HG03565 (cell line): ENCODE measurements around the gene FRMD8.
"Not testable (repeated sequence)": the region's sequence is repeated elsewhere in the genome, so short reads cannot be mapped to it uniquely, and the experiment has no call there.

Source experiments
- ATAC-seq: cut with Tn5 transposase; IDR thresholded peaks from one replicate; pipeline ENCODE4 v1.9.1; 2021; ENCODE audit warnings: mild to moderate bottlenecking, moderate library complexity; ENCODE audit not compliant: unreplicated experiment

The FRMD8 gene

DNA sequence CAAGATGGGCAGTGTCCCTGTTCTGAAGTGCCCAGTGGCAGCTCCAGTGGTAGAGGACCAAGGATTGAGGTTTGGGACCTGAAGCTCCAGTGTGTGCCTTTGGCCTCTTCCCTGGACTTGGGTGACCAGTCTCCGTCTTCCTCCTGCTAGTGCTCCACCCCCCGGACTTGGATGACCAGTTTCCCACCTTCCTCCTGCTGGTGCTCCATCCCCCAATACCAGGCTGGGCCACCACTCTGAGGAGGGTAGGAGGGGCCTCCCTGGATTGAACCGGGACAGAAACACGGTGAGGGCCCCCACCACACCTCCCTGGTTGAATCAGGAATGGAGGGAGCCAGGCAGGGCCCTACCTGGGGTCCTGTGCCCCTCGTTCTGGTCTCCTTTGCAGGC, 25.2 kb downstream of the FRMD8 start:
- no peak for ATAC-seq

DNA sequence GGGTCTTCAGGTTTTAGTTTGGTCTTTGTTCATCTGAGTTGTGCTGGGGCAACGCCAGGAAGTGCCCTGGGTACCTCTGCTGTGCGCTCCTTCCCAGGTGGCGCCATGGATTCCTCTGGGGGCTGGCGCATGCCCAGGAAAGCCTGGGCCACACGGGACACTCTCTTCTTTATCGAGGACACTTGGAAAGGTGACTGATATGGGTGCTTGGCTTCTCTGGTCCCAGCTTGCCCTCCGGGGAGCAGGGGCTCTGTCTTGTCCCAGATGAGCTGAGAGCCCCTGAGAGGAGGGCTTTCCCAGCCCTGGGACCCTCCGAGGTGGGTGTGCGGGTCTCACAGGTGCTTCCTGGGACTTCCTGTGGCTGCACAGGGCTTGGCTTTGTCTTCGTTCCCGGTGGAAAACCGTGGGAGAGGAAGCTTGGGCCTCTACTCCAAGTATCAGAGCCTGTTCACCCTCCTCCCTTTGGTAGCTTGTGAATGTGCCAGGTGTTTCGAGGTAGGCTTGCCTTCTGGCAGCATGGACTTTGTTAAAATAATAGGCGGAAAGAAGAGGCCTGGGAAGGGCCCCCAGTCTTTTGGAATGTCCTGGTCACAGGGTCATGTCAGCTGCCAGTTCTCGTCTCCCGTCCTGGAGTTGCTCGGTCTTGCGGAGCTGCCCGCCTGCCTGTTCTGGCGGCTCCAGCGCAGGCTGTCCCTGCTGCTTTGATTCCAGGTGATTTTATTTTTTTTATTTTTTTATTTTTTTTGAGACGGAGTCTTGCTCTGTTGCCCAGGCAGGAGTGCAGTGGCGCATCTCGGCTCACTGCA, 26.0 kb downstream of the FRMD8 start:
- ATAC-seq: no peak

DNA sequence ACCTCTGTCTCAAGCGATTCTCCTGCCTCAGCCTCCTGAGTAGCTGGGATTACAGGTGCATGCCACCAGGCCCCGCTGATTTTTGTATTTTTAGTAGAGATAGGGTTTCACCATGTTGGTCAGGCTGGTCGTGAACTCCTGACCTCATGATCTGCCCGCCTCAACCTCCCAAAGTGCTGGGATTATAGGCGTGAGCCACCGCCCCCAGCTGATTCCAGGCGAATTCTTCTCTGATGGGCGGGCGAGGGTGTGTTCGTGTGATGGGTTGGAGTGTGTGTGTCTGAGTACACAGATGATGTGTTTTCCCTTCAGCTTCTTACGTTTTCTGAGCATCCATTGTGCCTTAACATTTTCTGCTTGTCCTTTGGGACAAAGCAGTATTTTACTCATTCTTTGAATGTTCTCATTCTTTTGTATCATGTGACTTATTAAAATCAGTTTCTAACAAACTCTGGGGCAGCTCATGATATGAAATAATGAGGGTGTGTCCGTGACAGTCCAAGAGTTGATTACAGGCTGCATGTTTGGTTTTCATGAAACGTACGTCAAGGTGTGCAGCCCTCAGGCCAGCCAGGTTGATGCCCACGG, 26.7 kb downstream of the FRMD8 start:
- ATAC-seq: not testable (repeated sequence)

DNA sequence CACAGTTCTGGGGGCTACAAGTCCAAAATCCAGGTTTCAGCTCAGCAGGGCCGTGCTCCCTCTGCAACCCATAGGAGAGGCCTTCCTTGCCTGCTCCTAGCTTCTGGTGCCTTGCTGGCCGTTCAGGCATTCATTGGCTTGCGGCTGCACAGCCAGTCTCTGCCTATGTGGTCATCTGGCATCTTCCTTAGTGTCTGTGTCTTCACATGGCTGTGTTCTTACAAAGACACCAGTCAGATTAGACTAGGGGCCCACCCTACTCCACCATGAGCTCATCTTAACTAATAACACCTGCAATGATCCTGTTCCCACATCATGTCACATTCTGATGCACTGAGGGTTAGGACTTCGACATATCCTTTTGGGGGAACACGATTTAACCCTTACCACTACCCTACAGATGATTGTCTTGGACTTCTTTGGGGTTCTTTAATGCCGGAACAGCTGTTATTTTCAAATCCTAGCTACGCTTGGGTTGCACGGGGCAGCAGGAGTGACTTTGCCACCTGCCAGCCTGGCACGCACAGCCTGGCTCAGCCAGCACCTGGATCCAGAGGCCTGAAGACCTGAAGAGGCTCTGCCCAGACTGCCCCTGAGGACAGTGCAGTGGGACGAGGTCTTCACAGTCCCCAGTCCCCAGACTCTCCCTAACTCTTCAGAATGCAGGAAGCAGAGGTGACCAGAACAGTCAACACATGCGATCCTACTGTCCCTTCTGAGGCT, 28.5 kb downstream of the FRMD8 start:
- no peak for ATAC-seq

DNA sequence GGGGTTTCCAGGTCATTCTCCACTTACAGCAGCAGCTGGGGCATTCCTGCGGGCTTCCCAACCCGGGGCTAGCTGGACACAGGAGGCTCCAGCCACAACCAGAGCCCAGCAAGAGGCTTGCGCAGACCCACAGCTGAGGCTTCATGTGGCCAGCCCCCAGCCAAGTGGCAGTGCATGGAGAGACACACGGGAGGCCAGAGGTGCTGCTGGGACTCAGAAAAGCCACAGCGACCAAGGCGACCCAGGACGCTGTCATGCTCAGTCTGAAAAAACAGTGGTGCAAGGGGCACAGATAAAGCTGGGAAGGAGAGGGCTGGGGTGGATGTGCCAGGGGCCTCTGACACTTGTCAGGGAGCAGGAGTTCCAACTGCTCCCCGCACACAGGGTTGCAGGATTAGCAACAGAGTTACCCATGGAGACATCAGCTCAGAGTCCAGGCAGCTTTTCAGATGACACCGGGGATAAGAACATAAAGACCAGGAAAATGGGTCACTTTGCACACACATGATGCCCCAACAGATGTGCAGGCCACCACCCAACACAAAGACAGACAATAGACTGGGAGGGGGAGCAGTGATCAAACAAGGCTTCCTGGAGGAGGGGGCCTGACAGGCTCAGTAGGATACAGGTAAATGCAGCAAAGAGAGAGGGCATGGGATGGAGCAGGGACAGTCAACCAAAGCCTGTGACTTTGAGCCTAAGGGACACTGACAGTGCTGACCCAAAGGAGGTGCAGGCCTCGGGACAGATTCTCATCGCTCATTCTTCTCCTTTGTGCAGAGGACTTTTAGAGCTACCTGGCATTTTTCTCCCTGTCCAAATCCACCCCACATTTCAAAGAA, 29.3 kb downstream of the FRMD8 start:
- no peak for ATAC-seq

DNA sequence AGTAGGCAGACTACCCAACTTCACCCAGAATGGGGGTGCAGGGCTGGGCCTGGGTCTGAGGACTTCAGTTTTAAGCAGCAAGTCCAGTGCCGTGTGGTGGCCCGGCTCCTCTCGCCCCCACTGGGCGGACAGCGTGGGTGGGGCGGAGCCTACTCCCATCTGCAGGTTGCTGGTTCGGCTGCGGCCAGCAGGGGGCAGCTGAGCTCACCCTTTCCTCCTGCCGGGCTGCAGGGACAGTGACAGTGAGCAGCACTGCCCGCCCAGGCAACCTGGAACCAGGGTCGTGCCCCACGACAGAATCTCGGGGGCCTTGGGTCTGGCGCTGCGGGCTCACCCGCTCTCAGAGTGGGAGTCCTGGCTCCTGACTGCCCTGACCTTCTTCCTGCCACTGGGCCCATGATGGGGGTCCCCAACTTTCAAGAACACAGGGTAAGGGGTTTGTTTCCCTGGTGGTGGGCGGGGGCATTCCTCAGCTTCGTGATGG, 29.9 kb downstream of the FRMD8 start:
- ATAC-seq: peak; percentile 29

DNA sequence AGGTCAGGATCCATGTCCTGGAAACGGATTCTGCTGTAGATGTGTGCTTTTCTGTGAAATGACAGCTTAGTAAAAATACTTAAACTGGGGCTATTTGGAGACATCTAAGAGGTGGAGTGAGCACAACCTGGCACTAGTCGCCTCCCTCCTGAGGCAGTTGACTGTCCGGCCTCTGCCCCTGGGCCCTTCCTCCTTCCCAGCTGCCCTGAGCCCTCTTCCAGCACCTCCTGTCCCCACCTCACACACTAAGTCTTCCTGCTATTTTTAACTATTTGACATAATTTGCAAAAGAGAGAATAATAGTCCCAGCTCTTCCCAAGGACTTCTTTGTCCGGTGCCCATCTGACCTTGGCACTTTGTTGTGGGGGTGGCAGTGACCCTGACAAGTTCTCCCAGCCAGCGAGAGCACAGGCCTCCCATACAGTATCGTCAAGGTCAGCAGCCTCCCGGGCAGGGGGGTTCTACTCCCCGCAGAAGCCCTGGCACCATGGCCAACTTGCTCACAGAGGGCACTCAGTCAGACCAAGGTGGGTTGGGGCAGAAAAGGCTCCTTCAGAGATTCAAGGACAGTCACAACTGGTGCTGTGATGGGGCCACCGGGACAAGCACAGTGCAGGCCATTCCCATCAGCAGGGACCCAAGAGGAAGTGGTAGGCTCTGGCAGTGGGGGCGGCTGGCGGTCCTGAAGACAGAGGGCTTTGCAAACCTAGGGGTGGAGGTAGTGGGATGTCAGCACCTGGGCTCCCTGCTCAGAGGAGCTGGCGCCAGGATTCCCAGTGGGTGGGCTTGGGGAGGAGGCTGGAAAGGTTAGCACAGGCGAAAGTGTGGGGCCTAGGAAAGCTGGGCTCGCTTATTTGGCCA, 30.6 kb downstream of the FRMD8 start:
- ATAC-seq: no peak

DNA sequence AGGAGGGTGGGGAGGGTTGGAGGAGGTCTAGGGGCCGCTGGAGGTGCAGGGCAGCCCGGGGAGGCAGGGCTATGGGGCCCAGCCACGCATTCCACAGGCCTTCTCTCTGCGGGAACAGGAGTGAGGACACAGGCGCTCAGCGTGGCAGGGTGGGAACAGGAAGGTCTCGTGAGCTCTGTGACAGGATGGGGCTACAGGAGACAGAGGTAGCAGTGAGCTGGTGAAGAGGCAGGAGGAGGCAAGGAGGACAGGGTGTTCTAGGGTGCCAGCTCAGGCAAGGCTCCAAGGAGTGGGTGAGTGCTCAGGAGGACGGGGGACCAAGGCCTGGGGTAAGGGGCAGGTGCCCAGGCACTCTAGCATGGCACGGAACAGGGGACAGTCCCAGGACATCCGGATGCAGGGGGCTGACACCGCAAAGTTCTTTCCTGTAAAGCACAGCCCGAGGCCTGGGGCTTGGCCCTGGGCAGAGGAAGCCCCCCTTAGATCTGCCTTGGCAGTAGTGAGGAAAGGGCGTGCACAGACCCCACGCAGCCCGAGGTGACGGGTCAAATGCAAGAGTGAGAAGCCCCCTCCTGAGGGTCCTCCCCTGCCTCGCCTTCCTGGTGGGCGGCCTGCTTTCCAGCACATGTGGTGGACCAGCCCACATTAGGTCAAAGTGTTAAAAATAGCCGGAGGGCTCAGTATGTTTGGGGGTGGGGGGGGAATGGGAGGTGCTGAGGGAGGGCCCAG, 31.4 kb downstream of the FRMD8 start:
- no peak for ATAC-seq

DNA sequence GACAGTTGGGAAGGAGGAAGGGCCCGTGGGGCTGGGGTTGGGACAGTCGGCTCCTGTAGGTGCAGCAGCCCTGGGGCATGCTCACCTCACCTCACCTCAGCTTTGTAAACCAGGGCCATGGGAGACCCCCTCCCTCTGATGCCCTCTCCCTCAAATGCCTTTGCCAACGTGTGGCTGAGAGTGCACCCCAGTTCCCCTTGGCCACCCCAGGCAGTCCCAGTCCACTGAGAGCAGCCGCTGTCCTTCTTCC, 31.9 kb downstream of the FRMD8 start:
- ATAC-seq: no peak

DNA sequence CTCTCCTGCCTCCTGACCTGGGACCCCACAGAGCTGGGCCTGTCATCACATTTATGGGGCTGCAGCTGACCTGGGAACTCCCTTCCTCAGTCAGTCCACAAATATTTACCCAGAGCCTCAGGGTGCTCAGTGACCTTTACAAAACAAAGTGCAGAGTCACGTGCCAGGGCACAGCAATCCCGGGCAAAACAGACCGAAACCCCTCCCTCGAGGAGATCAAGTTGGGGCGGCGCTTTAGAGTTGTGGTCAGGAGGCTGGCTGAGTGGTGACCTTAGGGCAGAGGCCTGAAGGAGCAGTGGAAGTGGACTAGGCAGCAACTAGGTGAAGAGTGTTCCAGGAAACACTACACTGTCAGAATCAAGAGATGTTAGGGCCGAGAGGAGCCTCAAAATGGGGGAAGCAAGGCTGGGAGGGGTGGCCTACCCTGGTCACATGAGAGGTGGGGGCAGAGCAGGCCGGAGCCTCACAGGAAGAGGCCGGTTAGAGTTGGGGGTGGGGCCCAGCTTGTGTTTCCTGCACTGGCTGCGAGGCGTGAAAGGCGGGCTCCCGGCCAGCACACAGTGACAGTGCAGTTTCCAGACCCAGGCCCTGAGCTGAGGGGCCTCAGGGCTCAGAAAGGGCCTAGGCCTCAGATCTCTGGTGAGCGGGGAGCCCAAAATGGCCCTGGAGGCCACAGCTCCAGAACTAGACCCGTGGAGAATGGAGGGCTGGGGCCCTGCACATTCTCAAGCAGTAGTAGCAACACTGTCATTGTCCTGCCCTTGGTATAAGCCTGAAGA, 32.4 kb downstream of the FRMD8 start:
- peak; percentile 24 for ATAC-seq

DNA sequence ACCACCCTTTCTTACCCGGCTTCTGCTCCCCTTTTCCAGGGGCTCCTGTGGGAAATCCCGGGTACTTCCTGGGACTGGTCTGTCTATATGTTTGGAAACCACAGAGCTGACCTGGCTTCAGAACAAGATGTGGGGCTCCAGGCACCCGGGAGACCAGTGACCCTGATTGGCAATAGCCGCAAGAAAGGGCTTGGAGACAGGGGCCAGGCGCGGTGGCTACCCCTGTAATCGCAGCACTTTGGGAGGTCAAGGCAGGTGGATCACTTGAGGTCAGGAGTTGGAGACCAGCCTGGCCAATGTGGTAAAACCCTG, 33.0 kb downstream of the FRMD8 start:
- ATAC-seq: no peak

DNA sequence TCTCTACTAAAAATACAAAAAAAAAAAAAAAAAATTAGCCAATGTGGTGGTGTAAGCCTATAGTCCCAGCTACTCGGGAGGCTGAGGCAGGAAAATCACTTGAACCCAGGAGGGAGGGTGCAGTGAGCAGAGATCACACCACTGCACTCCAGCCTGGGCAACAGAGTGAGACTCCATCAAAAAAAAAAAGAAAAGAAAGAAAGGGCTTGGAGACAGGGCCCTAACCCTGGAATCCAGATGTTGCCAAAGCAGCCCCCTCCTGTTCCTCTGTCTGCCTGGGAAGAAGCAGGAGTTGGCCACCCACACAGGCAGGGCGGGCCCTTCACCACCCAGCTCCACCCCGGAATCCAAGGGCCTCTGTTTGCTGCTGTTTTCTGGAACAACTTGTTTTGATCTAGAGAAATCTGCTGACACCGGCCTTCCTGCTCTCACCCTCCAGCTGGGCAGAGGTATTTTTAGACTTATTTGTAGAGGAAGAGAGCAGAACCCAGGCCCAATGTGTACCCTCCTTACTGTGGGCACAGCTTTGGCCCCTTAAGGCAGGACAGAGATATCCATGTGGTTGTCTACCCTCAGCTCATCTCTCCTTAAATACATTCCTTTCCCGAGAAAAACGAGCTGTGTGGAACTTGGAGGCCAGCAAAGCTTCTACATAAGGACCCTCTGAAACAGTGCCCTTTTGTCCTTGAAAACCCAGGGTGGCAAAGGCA, 33.5 kb downstream of the FRMD8 start:
- no peak for ATAC-seq

DNA sequence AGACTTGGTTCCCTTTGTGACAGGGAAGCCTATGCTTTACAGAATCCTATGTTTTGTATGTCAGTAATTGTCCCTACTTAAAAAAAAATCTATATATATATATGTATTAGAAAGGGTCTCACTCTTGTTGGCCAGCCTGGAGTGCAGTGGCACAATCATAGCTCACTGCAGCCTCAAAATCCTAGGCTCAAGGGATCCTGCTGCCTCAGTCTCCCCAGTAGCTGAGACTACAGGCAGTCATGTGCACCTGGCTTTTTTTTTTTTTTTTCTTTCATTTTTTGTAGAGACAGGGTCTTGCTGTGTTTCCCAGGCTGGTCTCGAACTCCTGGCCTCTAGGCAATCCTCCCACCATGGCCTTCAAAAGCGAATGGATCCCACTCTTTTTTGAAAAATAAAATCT, 34.1 kb downstream of the FRMD8 start:
- no peak for ATAC-seq

DNA sequence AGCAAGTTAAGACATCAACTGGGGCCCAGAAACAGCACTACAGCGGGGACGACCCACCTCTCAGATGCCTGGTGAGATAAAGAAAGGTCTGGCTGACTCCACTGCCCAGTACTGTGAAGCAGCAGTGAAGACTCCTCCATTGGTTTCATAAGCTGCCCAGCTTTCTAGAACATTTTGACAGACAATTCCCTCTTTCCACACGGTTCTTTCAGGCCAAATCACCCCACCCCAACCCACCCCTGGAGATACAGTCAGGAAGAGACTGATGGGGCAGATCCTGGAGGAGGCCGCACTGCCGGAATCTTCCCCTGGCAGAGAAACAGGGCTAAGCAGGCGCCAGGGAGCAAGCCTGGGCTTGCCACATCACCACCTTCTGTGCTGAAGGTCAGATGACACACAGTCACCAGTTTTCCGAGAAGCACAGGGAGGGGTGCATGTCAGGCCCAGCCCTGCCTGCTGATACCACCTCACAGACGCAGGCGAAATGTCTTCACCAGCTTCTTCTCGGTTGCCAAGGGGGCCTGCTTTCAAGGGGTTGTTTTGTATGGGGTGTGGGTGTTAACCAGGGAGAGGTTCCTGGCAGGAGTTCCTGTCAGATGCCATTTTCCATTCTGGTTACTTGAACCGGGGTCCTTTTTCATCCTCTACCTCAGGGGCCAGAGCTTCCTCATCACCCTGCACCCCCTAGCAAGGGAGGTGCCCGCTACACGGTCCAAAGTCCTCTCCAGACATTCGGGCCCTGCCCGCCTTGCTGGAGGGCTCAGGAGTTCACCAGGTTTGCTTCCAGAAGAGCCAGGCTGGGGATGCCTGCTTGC, 34.7 kb downstream of the FRMD8 start:
- ATAC-seq: no peak

DNA sequence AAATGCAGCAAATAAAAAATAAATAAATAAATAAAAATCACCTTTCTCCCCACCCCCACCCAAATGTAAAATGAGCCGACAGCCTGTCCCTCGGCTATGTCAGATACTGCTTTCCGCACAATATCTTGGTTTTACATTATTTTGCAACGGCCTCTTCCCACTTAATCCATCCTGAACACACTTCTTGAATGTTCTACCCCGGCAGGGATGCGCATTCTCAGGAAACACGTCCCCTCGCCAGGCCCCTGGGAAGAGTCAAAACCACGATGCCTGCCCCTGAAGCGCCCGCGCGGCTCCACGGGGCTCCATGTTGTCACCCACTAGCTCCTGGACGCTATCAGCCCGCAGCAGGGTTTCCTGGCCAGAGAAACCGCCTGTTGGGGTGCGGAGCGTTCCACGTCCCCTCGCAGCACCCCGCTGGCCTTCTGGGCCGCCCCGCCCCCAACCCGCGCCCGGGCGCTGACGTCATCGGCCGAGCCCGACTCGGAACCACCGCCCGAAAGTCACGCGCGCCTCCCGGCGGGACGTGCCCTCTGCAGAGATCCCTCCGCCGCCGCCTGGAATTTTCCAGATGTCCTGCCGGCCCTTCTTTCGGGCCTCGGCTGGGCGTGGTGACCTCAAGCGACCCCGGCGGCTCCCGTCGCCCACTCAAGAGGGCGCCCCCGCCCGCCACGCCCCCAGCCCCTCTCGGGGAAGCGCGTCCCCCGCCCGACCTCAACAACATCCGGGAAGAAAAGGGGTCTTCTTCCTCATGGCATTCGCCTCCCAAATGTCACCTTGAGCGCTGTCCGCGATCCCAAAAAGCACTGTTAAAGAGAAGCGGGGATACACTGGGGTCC, 35.6 kb downstream of the FRMD8 start:
- no peak for ATAC-seq

DNA sequence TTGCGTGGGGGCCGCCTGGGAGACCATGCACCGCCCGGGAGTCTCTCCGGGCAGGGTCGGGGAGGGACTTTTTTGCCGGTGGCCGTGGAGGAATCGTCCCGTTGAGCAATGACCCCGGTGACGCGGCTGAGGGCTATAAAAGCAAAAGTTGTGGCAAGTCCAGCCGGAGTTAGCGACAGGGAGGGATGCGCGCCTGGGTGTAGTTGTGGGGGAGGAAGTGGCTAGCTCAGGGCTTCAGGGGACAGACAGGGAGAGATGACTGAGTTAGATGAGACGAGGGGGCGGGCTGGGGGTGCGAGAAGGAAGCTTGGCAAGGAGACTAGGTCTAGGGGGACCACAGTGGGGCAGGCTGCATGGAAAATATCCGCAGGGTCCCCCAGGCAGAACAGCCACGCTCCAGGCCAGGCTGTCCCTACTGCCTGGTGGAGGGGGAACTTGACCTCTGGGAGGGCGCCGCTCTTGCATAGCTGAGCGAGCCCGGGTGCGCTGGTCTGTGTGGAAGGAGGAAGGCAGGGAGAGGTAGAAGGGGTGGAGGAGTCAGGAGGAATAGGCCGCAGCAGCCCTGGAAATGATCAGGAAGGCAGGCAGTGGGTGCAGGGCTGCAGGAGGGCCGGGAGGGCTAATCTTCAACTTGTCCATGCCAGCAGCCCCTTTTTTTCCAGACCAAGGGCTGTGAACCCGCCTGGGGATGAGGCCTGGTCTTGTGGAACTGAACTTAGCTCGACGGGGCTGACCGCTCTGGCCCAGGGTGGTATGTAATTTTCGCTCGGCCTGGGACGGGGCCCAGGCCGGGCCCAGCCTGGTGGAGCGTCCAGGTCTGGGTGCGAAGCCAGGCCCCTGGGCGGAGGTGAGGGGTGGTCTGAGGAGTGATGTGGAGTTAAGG, 36.4 kb downstream of the FRMD8 start, which contains the start of gene NEAT1:
Gene NEAT1, plus strand, starts transcription at position 166 of the 883 bp plus-strand sequence.
- no peak for ATAC-seq
